ENCODE data around the gene CAVIN2.

GRCh38 chr2:191855382-191855781, 8.5 kb upstream of the CAVIN2 start:
- TF ChIP-seq FOXM1 (IDR thresholded peaks at IDR 0.05; ENCODE audit: low read depth) (no peak), CTCF (IDR thresholded peaks at IDR 0.05) (no peak), USF2 (IDR thresholded peaks at IDR 0.05; ENCODE audit: borderline replicate concordance, low read depth, low read length) (no peak), MAX (IDR thresholded peaks at IDR 0.05; ENCODE audit: low read depth) (no peak), EP300 (IDR thresholded peaks at IDR 0.05; ENCODE audit: borderline replicate concordance in 1 of 2, low read depth in 1 of 2, low read length in 1 of 2) (no peak), JUND (IDR thresholded peaks at IDR 0.05) (no peak), RAD21 (IDR thresholded peaks at IDR 0.05; ENCODE audit: low read length) (no peak), POLR2AphosphoS5 (IDR thresholded peaks at IDR 0.05; ENCODE audit: low read depth, low read length) (no peak), YY1 (IDR thresholded peaks at IDR 0.05; ENCODE audit: low read depth) (no peak), REST (IDR thresholded peaks at IDR 0.05; ENCODE audit: low read depth, low read length) (no peak), SIN3A (IDR thresholded peaks at IDR 0.05; ENCODE audit: borderline replicate concordance, low read depth, low read length) (no peak), GABPA (IDR thresholded peaks at IDR 0.05; ENCODE audit: low read depth) (no peak), PBX3 (IDR thresholded peaks at IDR 0.05) (no peak), TAF1 (IDR thresholded peaks at IDR 0.05; ENCODE audit: borderline replicate concordance, low read depth, low read length) (no peak)

Measured in SK-N-SH (cell line).